ENCODE data around the gene DIP2C. TPM values are rescaled to one million over a fixed set of nuclear protein-coding genes. Genes with fewer than 3 reads are reported as not detected.
"Not testable (repeated sequence)": the region's sequence is repeated elsewhere in the genome, so short reads cannot be mapped to it uniquely, and the experiment has no call there.

Gene DIP2C
- polyA plus RNA-seq, 1 of the 3 experiments (the other 2 are of a cell fraction): 8.7 TPM

DNA sequence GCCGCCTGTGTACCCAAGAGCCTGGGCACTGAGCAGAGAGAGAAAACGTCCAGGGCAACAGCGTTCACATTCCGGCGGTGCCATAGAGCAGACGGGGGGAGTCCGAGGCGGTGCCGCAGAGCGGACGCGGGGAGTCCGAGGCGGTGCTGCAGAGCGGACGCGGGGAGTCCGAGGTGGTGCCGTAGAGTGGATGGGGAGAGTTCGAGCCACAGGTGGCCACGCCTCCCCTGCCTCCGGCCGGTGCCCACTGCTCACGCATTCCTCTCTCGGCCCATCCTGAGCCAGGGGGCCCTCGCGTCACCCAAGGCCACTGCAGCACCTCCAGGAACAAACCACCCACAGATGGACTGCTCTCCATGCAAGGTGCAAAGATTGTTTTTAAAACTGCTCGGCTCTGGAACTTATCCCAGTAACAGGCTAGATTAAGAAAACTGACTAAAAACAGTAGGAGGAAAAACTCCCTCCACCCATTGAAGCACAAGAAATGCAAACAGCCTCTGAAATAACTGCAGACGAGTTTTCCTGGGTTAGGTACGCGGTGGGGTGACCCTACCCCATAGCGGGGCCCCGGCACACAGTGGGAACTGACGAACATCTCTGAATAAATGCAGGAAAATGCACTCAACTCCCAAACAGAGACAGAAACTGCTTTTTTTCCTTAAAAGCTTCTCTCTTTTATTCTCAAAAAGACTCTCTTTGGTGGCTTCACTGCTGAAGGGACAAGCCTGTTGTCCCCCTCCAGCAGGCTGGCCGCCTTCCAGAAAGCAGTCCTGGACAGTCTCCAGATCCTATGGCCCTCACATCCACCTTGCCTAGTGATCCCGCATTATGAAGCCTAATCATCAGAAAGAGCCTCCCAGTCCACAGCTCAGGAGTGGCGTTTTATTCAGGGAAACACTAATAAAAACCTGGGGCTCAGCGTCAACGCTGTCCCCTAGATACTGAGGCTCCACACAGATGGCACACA, 55.9 kb downstream of the DIP2C start:
- ChIA-PET CTCF (interaction anchor here (0.8 to 1.0 kb wide), 2 partner anchors 9 to 123 kb away, joined by 3 to 4 read pairs; no protein-coding TSS in a partner anchor), POLR2A (no interaction called here)
- Histone ChIP-seq H3K4me1 (ENCODE audit: control insufficient read depth in 1 of 2, insufficient read depth in 2 of 2, low read depth in 1 of 2, low read length in 1 of 2) (peaks cover 0 to 26% of the 10 kb centered on the region in 2 experiments; a peak in 2 of 4 replicates), H3K27ac (ENCODE audit: low read depth in 2 of 2, low read length in 1 of 2) (peak overlapping the region in 1 of 2 experiments; percentile 34; a peak in 1 of 4 replicates), H3K9me2 (no peaks in the 10 kb centered on the region), H3F3A (replicated peaks; ENCODE audit: insufficient read depth) (no peaks in the 10 kb centered on the region), H3K27me3 (ENCODE audit: insufficient read depth) (no peaks in the 10 kb centered on the region), H4K20me1 (ENCODE audit: insufficient read depth) (peaks cover 82% of the 10 kb centered on the region), H3K36me3 (replicated peaks in 1 of 2; ENCODE audit: control insufficient read depth in 1 of 2, insufficient read depth in 2 of 2, low read length in 1 of 2) (no peaks in the 10 kb centered on the region), H3K9me3 (no peaks in the 10 kb centered on the region), H3K4me3 (ENCODE audit: low read depth in 2 of 2, low read length in 1 of 2) (no peak overlapping the region), H3K9ac (no peak overlapping the region), H3K79me2 (ENCODE audit: insufficient read depth) (peaks cover 88% of the 10 kb centered on the region), H3K4me2 (no peak overlapping the region), H2AFZ (ENCODE audit: low read depth) (no peak overlapping the region)
- DNase-seq: peak; percentile 81
- TF ChIP-seq ELF1 (IDR thresholded peaks at IDR 0.05): no peak
- TF ChIP-seq GABPA (IDR thresholded peaks at IDR 0.05; ENCODE audit: low read depth): no peak
- no peak for TF ChIP-seq POLR2AphosphoS5 (IDR thresholded peaks at IDR 0.05; ENCODE audit: low read depth, low read length)
- TF ChIP-seq, protein P1, sequence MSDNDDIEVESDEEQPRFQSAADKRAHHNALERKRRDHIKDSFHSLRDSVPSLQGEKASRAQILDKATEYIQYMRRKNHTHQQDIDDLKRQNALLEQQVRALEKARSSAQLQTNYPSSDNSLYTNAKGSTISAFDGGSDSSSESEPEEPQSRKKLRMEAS (IDR thresholded peaks at IDR 0.05; ENCODE audit: low read depth): no peak
- TF ChIP-seq, protein P2, sequence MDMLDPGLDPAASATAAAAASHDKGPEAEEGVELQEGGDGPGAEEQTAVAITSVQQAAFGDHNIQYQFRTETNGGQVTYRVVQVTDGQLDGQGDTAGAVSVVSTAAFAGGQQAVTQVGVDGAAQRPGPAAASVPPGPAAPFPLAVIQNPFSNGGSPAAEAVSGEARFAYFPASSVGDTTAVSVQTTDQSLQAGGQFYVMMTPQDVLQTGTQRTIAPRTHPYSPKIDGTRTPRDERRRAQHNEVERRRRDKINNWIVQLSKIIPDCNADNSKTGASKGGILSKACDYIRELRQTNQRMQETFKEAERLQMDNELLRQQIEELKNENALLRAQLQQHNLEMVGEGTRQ (IDR thresholded peaks at IDR 0.05; ENCODE audit: borderline replicate concordance, low read depth, low read length): no peak
- TF ChIP-seq EZH2phosphoT487 (IDR thresholded peaks at IDR 0.05; ENCODE audit: borderline replicate concordance, low read depth): no peak
- no peak for TF ChIP-seq JUND (IDR thresholded peaks at IDR 0.05)
- no peak for TF ChIP-seq TCF12 (IDR thresholded peaks at IDR 0.05)
- TF ChIP-seq MEF2A (IDR thresholded peaks at IDR 0.05; ENCODE audit: borderline replicate concordance, low read depth): no peak
- no peak for TF ChIP-seq NRF1 (IDR thresholded peaks at IDR 0.05; ENCODE audit: low read depth, low read length)
- TF ChIP-seq, protein P3, sequence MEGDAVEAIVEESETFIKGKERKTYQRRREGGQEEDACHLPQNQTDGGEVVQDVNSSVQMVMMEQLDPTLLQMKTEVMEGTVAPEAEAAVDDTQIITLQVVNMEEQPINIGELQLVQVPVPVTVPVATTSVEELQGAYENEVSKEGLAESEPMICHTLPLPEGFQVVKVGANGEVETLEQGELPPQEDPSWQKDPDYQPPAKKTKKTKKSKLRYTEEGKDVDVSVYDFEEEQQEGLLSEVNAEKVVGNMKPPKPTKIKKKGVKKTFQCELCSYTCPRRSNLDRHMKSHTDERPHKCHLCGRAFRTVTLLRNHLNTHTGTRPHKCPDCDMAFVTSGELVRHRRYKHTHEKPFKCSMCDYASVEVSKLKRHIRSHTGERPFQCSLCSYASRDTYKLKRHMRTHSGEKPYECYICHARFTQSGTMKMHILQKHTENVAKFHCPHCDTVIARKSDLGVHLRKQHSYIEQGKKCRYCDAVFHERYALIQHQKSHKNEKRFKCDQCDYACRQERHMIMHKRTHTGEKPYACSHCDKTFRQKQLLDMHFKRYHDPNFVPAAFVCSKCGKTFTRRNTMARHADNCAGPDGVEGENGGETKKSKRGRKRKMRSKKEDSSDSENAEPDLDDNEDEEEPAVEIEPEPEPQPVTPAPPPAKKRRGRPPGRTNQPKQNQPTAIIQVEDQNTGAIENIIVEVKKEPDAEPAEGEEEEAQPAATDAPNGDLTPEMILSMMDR (IDR thresholded peaks at IDR 0.05): no peak
- no peak for TF ChIP-seq EP300 (IDR thresholded peaks at IDR 0.05; ENCODE audit: borderline replicate concordance in 1 of 2, low read depth in 1 of 2, low read length in 1 of 2)
- TF ChIP-seq GATA2 (CRISPR knock-in tag; IDR thresholded peaks at IDR 0.05): no peak
- TF ChIP-seq CHD2 (IDR thresholded peaks at IDR 0.05; ENCODE audit: low read length, partially characterized antibody): no peak
- no peak for TF ChIP-seq RAD21 (IDR thresholded peaks at IDR 0.05; ENCODE audit: low read length)
- no peak for TF ChIP-seq TAF1 (IDR thresholded peaks at IDR 0.05; ENCODE audit: borderline replicate concordance, low read depth, low read length)
- TF ChIP-seq, protein P4, sequence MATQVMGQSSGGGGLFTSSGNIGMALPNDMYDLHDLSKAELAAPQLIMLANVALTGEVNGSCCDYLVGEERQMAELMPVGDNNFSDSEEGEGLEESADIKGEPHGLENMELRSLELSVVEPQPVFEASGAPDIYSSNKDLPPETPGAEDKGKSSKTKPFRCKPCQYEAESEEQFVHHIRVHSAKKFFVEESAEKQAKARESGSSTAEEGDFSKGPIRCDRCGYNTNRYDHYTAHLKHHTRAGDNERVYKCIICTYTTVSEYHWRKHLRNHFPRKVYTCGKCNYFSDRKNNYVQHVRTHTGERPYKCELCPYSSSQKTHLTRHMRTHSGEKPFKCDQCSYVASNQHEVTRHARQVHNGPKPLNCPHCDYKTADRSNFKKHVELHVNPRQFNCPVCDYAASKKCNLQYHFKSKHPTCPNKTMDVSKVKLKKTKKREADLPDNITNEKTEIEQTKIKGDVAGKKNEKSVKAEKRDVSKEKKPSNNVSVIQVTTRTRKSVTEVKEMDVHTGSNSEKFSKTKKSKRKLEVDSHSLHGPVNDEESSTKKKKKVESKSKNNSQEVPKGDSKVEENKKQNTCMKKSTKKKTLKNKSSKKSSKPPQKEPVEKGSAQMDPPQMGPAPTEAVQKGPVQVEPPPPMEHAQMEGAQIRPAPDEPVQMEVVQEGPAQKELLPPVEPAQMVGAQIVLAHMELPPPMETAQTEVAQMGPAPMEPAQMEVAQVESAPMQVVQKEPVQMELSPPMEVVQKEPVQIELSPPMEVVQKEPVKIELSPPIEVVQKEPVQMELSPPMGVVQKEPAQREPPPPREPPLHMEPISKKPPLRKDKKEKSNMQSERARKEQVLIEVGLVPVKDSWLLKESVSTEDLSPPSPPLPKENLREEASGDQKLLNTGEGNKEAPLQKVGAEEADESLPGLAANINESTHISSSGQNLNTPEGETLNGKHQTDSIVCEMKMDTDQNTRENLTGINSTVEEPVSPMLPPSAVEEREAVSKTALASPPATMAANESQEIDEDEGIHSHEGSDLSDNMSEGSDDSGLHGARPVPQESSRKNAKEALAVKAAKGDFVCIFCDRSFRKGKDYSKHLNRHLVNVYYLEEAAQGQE (IDR thresholded peaks at IDR 0.05; ENCODE audit: low read depth, low read length): no peak
- TF ChIP-seq, protein P5, sequence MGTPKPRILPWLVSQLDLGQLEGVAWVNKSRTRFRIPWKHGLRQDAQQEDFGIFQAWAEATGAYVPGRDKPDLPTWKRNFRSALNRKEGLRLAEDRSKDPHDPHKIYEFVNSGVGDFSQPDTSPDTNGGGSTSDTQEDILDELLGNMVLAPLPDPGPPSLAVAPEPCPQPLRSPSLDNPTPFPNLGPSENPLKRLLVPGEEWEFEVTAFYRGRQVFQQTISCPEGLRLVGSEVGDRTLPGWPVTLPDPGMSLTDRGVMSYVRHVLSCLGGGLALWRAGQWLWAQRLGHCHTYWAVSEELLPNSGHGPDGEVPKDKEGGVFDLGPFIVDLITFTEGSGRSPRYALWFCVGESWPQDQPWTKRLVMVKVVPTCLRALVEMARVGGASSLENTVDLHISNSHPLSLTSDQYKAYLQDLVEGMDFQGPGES (IDR thresholded peaks at IDR 0.05; ENCODE audit: low read depth, low read length): no peak
- WGBS (ENCODE audit: low lambda C conversion rate): 92% methylated on average over 39 of the region's 39 CpGs

DNA sequence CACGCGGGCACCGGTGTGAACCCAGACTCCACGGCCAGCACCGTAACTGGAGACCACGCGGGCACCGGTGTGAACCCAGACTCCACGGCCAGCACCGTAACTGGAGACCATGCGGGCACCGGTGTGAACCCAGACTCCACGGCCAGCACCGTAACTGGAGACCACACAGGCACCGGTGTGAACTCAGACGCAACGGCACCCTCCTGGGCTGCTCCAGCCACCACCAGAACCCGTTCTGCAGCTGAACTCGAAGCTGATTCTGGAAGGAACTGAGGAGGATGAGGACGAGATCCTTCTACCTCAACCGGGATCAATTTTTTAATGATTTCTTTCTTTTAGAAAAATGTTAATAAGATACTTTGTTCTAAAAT, 56.7 kb downstream of the DIP2C start:
- peaks cover 0 to 27% of the 10 kb centered on the region in 2 experiments; a peak in 2 of 4 replicates for H3K4me1 ChIP-seq (ENCODE audit: control insufficient read depth in 1 of 2, insufficient read depth in 2 of 2, low read depth in 1 of 2, low read length in 1 of 2)
- DNase-seq; H3K9me3 ChIP-seq; H2AFZ ChIP-seq (ENCODE audit: low read depth); H3K9ac ChIP-seq; CTCF ChIA-PET; H3K36me3 ChIP-seq (replicated peaks in 1 of 2; ENCODE audit: control insufficient read depth in 1 of 2, insufficient read depth in 2 of 2, low read length in 1 of 2); POLR2A ChIA-PET; H3K9me2 ChIP-seq; H3K27ac ChIP-seq (ENCODE audit: low read depth in 2 of 2, low read length in 1 of 2); H3K4me3 ChIP-seq (ENCODE audit: low read depth in 2 of 2, low read length in 1 of 2); H3F3A ChIP-seq (replicated peaks; ENCODE audit: insufficient read depth); H3K4me2 ChIP-seq; H3K27me3 ChIP-seq (ENCODE audit: insufficient read depth): not testable (repeated sequence)
- H3K79me2 ChIP-seq (ENCODE audit: insufficient read depth): peaks cover 85% of the 10 kb centered on the region
- 87% methylated on average over 7 of the region's 21 CpGs for WGBS (ENCODE audit: low lambda C conversion rate)
- peaks cover 81% of the 10 kb centered on the region for H4K20me1 ChIP-seq (ENCODE audit: insufficient read depth)
